Ovary (tissue), 3 donors: ENCODE data around the gene TMEM255A.

Source experiments
- EP300 ChIP-seq: sonication (generic); formaldehyde crosslinking; IDR thresholded peaks from one replicate; pipeline ENCODE4 v1.6.1; 2017; ENCODE audit warnings: antibody characterized with exemption
- POLR2A ChIP-seq: fragments of 450-650 bp; IDR thresholded peaks from one replicate; pipeline ENCODE4 v1.6.1; 2017; ENCODE audit warnings: antibody characterized with exemption, mild to moderate bottlenecking, moderate library complexity
- TF ChIP-seq, protein P1 (sequence below), 3 donors: fragments of 450-650 bp in 2 of 3; fragments of 200-600 bp in 1 of 3; IDR thresholded peaks; one replicate each; pipeline versions ENCODE4 v1.5.1 to v1.8.0; 2016 to 2022; ENCODE audit warnings: antibody characterized with exemption in 3 of 3, mild to moderate bottlenecking in 1 of 3
- donor health status: DM: no; HTN: no; CAD: no.

DNA sequence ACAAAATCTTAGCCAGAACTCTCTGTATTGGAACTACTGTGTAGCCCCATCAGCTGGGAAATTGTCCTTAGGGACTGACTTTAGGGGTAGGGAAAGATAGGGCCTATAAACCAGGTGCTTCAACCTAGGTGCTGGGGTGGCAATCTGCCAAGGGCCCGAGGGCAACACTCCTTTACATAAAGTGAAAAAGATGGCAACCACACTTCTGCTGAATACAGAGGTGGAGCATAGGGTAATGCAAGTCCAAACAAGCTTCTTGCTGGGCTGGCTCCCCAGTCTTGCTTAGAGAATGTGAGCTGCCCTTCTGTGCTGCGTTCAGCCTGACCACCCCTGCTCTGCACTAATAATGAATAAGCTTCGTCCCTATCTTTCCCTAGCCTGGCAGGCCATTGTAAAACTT, 50.9 kb downstream of the TMEM255A start:
- TF ChIP-seq, protein P1, sequence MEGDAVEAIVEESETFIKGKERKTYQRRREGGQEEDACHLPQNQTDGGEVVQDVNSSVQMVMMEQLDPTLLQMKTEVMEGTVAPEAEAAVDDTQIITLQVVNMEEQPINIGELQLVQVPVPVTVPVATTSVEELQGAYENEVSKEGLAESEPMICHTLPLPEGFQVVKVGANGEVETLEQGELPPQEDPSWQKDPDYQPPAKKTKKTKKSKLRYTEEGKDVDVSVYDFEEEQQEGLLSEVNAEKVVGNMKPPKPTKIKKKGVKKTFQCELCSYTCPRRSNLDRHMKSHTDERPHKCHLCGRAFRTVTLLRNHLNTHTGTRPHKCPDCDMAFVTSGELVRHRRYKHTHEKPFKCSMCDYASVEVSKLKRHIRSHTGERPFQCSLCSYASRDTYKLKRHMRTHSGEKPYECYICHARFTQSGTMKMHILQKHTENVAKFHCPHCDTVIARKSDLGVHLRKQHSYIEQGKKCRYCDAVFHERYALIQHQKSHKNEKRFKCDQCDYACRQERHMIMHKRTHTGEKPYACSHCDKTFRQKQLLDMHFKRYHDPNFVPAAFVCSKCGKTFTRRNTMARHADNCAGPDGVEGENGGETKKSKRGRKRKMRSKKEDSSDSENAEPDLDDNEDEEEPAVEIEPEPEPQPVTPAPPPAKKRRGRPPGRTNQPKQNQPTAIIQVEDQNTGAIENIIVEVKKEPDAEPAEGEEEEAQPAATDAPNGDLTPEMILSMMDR (IDR thresholded peaks at IDR 0.05) = no peak
- TF ChIP-seq POLR2A (no peak), EP300 (no peak)
